HCT116 (cell line): Measurements from ENCODE around the gene MED15. TPM values are rescaled to one million over a fixed set of nuclear protein-coding genes. Genes with fewer than 3 reads are reported as not detected.

Source experiments
- ATAC-seq: fragments of 200-7000 bp; cut with Tn5 transposase; 2 replicates; pipeline ENCODE4 v1.9.1; 2020; ENCODE audit warnings: mild to moderate bottlenecking, moderate library complexity
- BruUV-seq: library from RNA; stranded (reverse); fragments of 400-500 nt; replicated peaks from 2 replicates; lab custom pipeline; 2021; lab: Mats Ljungman, UMichigan
- CTCF ChIA-PET: fragments of 300-600 bp; sonication (Branson Sonifier 250); formaldehyde crosslinking; loops from one replicate; lab custom pipeline; 2021; ENCODE audit warnings: antibody characterized with exemption; lab: Charles Lee
- POLR2A ChIA-PET: fragments of 300-600, 350-600 bp; sonication (Branson Sonifier 250); formaldehyde crosslinking; loops from one replicate; lab custom pipeline; 2021; ENCODE audit warnings: antibody characterized with exemption; lab: Charles Lee
- RAD21 ChIA-PET, 2 experiments: fragments of 300-600 bp; sonication (Branson Sonifier 250); formaldehyde crosslinking; loops; one replicate each; lab custom pipeline; 2023; ENCODE audit warnings: low total read pairs in 2 of 2; ENCODE audit not compliant: uncharacterized antibody in 2 of 2, unreplicated experiment in 2 of 2, low non-redundant PET in 1 of 2; lab: Charles Lee
- DNase-seq: peaks from one replicate; pipeline ENCODE4 v3.0.0-alpha.2; 2010; ENCODE audit warnings: low read depth, low spot score
- H2AFZ ChIP-seq: fragments of 200-600 bp; shearing (Covaris generic), sonication (generic); 2 replicates; pipeline ENCODE4 v1.6.1; 2017; ENCODE audit warnings: low read depth, mixed run types, mixed read lengths, antibody characterized with exemption, low read length; ENCODE audit not compliant: poor library complexity, severe bottlenecking
- H3K27ac ChIP-seq: 2 replicates; pipeline ENCODE4 v1.5.1; 2012; ENCODE audit warnings: low read depth, low read length
- H3K27me3 ChIP-seq: fragments of 200-600 bp; sonication (generic); 2 replicates; pipeline ENCODE4 v1.6.1; 2016; ENCODE audit warnings: mixed run types, low read length, mixed read lengths; ENCODE audit not compliant: insufficient read depth
- H3K36me3 ChIP-seq, 2 experiments: fragments of 200-500 bp in 1 of 2; fragments of 200-600 bp in 1 of 2; sonication (Bioruptor generic) in 1 of 2; sonication (generic) in 1 of 2; 2 replicates each; pipeline versions ENCODE4 v1.5.1 to v1.6.1; 2014 to 2016; ENCODE audit warnings: low read length in 2 of 2, inconsistent platforms in 1 of 2, mixed read lengths in 1 of 2, mixed run types in 1 of 2; ENCODE audit not compliant: insufficient read depth in 2 of 2, control insufficient read depth in 1 of 2
- H3K4me1 ChIP-seq, 2 experiments: fragments of 200-600 bp in 1 of 2; sonication (generic) in 1 of 2; 2 replicates each; pipeline versions ENCODE4 v1.5.1 to v1.6.1; 2012 to 2017; ENCODE audit warnings: low read length in 2 of 2, inconsistent platforms in 1 of 2, mild to moderate bottlenecking in 1 of 2, mixed read lengths in 1 of 2, mixed run types in 1 of 2, moderate library complexity in 1 of 2; ENCODE audit not compliant: insufficient read depth in 2 of 2, control insufficient read depth in 1 of 2
- H3K4me2 ChIP-seq: fragments of 200-600 bp; sonication (generic); 2 replicates; pipeline ENCODE4 v1.6.1; 2017; ENCODE audit warnings: mixed run types, low read length, mixed read lengths
- H3K4me3 ChIP-seq, 2 experiments: fragments of 200-600 bp in 1 of 2; sonication (generic) in 1 of 2; replicated peaks in 1 of 2; 2 replicates each; pipeline ENCODE4 v1.5.1; 2011 to 2016; ENCODE audit warnings: low read length in 2 of 2, control low read depth in 1 of 2, low read depth in 1 of 2, mild to moderate bottlenecking in 1 of 2, mixed read lengths in 1 of 2, mixed run types in 1 of 2
- H3K79me2 ChIP-seq: fragments of 200-600 bp; sonication (generic); 2 replicates; pipeline ENCODE4 v1.6.1; 2017; ENCODE audit warnings: mild to moderate bottlenecking, mixed run types, low read length, moderate library complexity, mixed read lengths; ENCODE audit not compliant: insufficient read depth
- H3K9ac ChIP-seq: fragments of 200-600 bp; sonication (generic); 2 replicates; pipeline ENCODE4 v1.6.1; 2016; ENCODE audit warnings: low read length, mixed read lengths
- H3K9me2 ChIP-seq: fragments of 200-600 bp; sonication (generic), shearing (Covaris generic); 2 replicates; pipeline ENCODE4 v1.6.1; 2017; ENCODE audit warnings: mixed run types, mild to moderate bottlenecking, moderate library complexity; ENCODE audit not compliant: insufficient read depth
- H3K9me3 ChIP-seq, 2 experiments: fragments of 200-500 bp in 1 of 2; fragments of 200-600 bp in 1 of 2; sonication (Bioruptor generic) in 1 of 2; sonication (generic) in 1 of 2; 2 replicates each; pipeline ENCODE4 v1.6.1; 2014 to 2017; ENCODE audit warnings: low read length in 2 of 2, mixed read lengths in 2 of 2, inconsistent platforms in 1 of 2, low read depth in 1 of 2, mild to moderate bottlenecking in 1 of 2, mixed run types in 1 of 2, moderate library complexity in 1 of 2; ENCODE audit not compliant: control insufficient read depth in 1 of 2, insufficient read depth in 1 of 2
- H4K20me1 ChIP-seq: fragments of 200-600 bp; sonication (generic), shearing (Covaris generic); 2 replicates; pipeline ENCODE4 v1.6.1; 2017; ENCODE audit warnings: mixed run types, mild to moderate bottlenecking, moderate library complexity; ENCODE audit not compliant: insufficient read depth
- CEBPB ChIP-seq: IDR thresholded peaks from 2 replicates; pipeline ENCODE4 v1.6.1; 2012; ENCODE audit warnings: low read depth
- ELF1 ChIP-seq: IDR thresholded peaks from 2 replicates; pipeline ENCODE4 v1.6.1; 2012; ENCODE audit warnings: low read depth, borderline replicate concordance
- EZH2 ChIP-seq: fragments of 200-600 bp; sonication (generic); IDR thresholded peaks from 2 replicates; pipeline ENCODE4 v1.6.1; 2017; ENCODE audit warnings: antibody characterized with exemption, mixed run types
- FOSL1 ChIP-seq: IDR thresholded peaks from 2 replicates; pipeline ENCODE4 v1.6.1; 2012; ENCODE audit warnings: low read depth
- POLR2AphosphoS5 ChIP-seq: IDR thresholded peaks from 2 replicates; pipeline ENCODE4 v1.6.1; 2011; ENCODE audit warnings: mild to moderate bottlenecking, low read depth, low read length, moderate library complexity
- RAD21 ChIP-seq: IDR thresholded peaks from 2 replicates; pipeline ENCODE4 v1.6.1; 2012; ENCODE audit warnings: low read depth, mild to moderate bottlenecking
- SIN3A ChIP-seq: IDR thresholded peaks from 2 replicates; pipeline ENCODE4 v1.6.1; 2012; ENCODE audit warnings: low read depth
- SP1 ChIP-seq: IDR thresholded peaks from 2 replicates; pipeline ENCODE4 v1.6.1; 2012; ENCODE audit warnings: low read depth
- TCF7L2 ChIP-seq: IDR thresholded peaks from 2 replicates; pipeline ENCODE4 v1.7.0; 2011; ENCODE audit warnings: borderline replicate concordance, inconsistent platforms; ENCODE audit not compliant: insufficient read depth, insufficient read length; ENCODE audit errors: extremely low read depth
- YY1 ChIP-seq: IDR thresholded peaks from 2 replicates; pipeline ENCODE4 v1.6.1; 2011; ENCODE audit warnings: low read length, low read depth, moderate library complexity, mild to moderate bottlenecking; ENCODE audit not compliant: insufficient replicate concordance; ENCODE audit errors: extremely low read depth
- ZFX ChIP-seq: fragments of 450-650 bp; IDR thresholded peaks from 2 replicates; pipeline ENCODE4 v1.6.1; 2017
- ZNF274 ChIP-seq: fragments of 200-500 bp; sonication (Bioruptor generic); IDR thresholded peaks from 2 replicates; pipeline ENCODE4 v1.6.1; 2014; ENCODE audit warnings: mild to moderate bottlenecking, low read depth, low read length, inconsistent platforms
- intact Hi-C: fragments of 100-400 bp; cut with micrococcal nuclease; formaldehyde crosslinking; loops from 2 replicates; pipeline ENCODE4 v1.10.0; 2022
- total RNA-seq: library from RNA; stranded (reverse); gene quantifications from one replicate; pipeline ENCODE4 v1.2.1, GENCODE V29; 2021; ENCODE audit not compliant: unreplicated experiment

MED15 gene
- total RNA-seq, 1 experiment from 2014 or later: 81.3 TPM

GRCh38 chr22:20464096-20464614 lies 43.3 kb upstream of the MED15 start:
- no peaks in the 10 kb centered on the region for H3K9me3 ChIP-seq
- ChIA-PET CTCF (no interaction called here), RAD21 (no interaction called here), POLR2A (no interaction called here)
- H2AFZ ChIP-seq: no peak overlapping the region
- DNase-seq: no peak
- H3K27ac ChIP-seq: no peak overlapping the region
- no peaks in the 10 kb centered on the region; a peak in 1 of 4 replicates for H3K36me3 ChIP-seq
- no TSS peak for BruUV-seq
- TF ChIP-seq SP1 (no peak), YY1 (no peak), RAD21 (no peak), ELF1 (no peak)
- no peak overlapping the region for H3K4me3 ChIP-seq
- H3K27me3 ChIP-seq: no peaks in the 10 kb centered on the region
- no peak for ATAC-seq
- no peaks in the 10 kb centered on the region for H3K4me1 ChIP-seq
- intact Hi-C loops: no loop called here
- H4K20me1 ChIP-seq: no peaks in the 10 kb centered on the region
- H3K9me2 ChIP-seq: no peaks in the 10 kb centered on the region
- no peak overlapping the region for H3K4me2 ChIP-seq
- H3K9ac ChIP-seq: no peak overlapping the region
- H3K79me2 ChIP-seq: no peaks in the 10 kb centered on the region

- ATAC-seq (no peak), DNase-seq (no peak)
- no peaks in the 10 kb centered on the region for H4K20me1 ChIP-seq
- H3K27me3 ChIP-seq: no peaks in the 10 kb centered on the region
- no peak overlapping the region for H3K4me3 ChIP-seq
- no peak overlapping the region for H3K9ac ChIP-seq
- no peak overlapping the region for H2AFZ ChIP-seq
- no peaks in the 10 kb centered on the region for H3K9me2 ChIP-seq
- no peaks in the 10 kb centered on the region; a peak in 1 of 4 replicates for H3K36me3 ChIP-seq
- ChIA-PET RAD21 (no interaction called here), CTCF (no interaction called here), POLR2A (no interaction called here)
- no peak for TF ChIP-seq TCF7L2
- TF ChIP-seq CEBPB: no peak
- TF ChIP-seq ZFX: no peak
- TF ChIP-seq POLR2AphosphoS5: no peak
- no peak for TF ChIP-seq ZNF274
- TF ChIP-seq FOSL1: no peak
- TF ChIP-seq EZH2: no peak
- no peak for TF ChIP-seq ELF1
- no peak for TF ChIP-seq SIN3A
- intact Hi-C loops: no loop called here
- H3K9me3 ChIP-seq: no peaks in the 10 kb centered on the region
- no peak overlapping the region for H3K4me2 ChIP-seq
- H3K4me1 ChIP-seq: no peaks in the 10 kb centered on the region
- H3K79me2 ChIP-seq: no peaks in the 10 kb centered on the region
- no TSS peak for BruUV-seq
- H3K27ac ChIP-seq: no peak overlapping the region
Observed at GRCh38 chr22:20464912-20465758, 42.3 kb upstream of the MED15 start.
